SK-N-SH treated with all-trans-retinoic acid at 6 μM for 48 hours (cell line): ENCODE measurements around the gene FCHSD2.

Experiments
- ATAC-seq: fragments of 200-7000 bp; cut with Tn5 transposase; 3 replicates; pipeline ENCODE4 v1.9.1; 2020; ENCODE audit warnings: mild to moderate bottlenecking, moderate library complexity
- ARNTL ChIP-seq: fragments of 450-650 bp; formaldehyde crosslinking; IDR thresholded peaks from 2 replicates; pipeline ENCODE4 v1.5.0; 2020; ENCODE audit warnings: low read depth, mild to moderate bottlenecking, moderate library complexity, borderline replicate concordance
- BACH2 ChIP-seq: fragments of 250-450 bp; sonication (Bioruptor Pico); IDR thresholded peaks from 2 replicates; pipeline ENCODE4 v1.9.0; 2021; ENCODE audit warnings: mild to moderate bottlenecking, borderline replicate concordance
- CSDC2 ChIP-seq: fragments of 250-450 bp; sonication (Bioruptor Pico); IDR thresholded peaks from 2 replicates; pipeline ENCODE4 v1.5.0; 2020; ENCODE audit warnings: mild to moderate bottlenecking, moderate library complexity
- ESRRG ChIP-seq: fragments of 250-450 bp; sonication (Bioruptor Pico); IDR thresholded peaks from 2 replicates; pipeline ENCODE4 v1.6.1; 2021; ENCODE audit warnings: mild to moderate bottlenecking
- GLIS3 ChIP-seq: fragments of 250-450 bp; sonication (Bioruptor Pico); IDR thresholded peaks from 2 replicates; pipeline ENCODE4 v1.5.0; 2020; ENCODE audit warnings: mild to moderate bottlenecking, moderate library complexity
- ISL1 ChIP-seq: fragments of 250-450 bp; sonication (Bioruptor Pico); IDR thresholded peaks from 2 replicates; pipeline ENCODE4 v2.1.2; 2022; ENCODE audit warnings: mild to moderate bottlenecking, moderate library complexity
- OSR1 ChIP-seq: fragments of 250-450 bp; sonication (Bioruptor Pico); IDR thresholded peaks from 2 replicates; pipeline ENCODE4 v1.8.0; 2022; ENCODE audit warnings: moderate library complexity, mild to moderate bottlenecking, inconsistent platforms
- PPARA ChIP-seq: fragments of 250-450 bp; sonication (Bioruptor Pico); IDR thresholded peaks from 2 replicates; pipeline ENCODE4 v1.5.0; 2020; ENCODE audit warnings: mild to moderate bottlenecking, borderline replicate concordance
- RARB ChIP-seq: fragments of 250-450 bp; sonication (Bioruptor Pico); IDR thresholded peaks from 2 replicates; pipeline ENCODE4 v1.8.0; 2021; ENCODE audit warnings: mild to moderate bottlenecking, moderate library complexity
- SNAI2 ChIP-seq: fragments of 250-450 bp; sonication (Bioruptor Pico); IDR thresholded peaks from 2 replicates; pipeline ENCODE4 v1.5.0; 2020; ENCODE audit warnings: mild to moderate bottlenecking, moderate library complexity
- TCF4 ChIP-seq: fragments of 250-450 bp; sonication (Bioruptor Pico); IDR thresholded peaks from 2 replicates; pipeline ENCODE4 v1.8.0; 2021; ENCODE audit warnings: mild to moderate bottlenecking, moderate library complexity, borderline replicate concordance
- TOX ChIP-seq: fragments of 250-450 bp; sonication (Bioruptor Pico); IDR thresholded peaks from 2 replicates; pipeline ENCODE4 v1.8.0; 2021; ENCODE audit warnings: mild to moderate bottlenecking, moderate library complexity, borderline replicate concordance
- ZC3H10 ChIP-seq: fragments of 250-450 bp; sonication (Bioruptor Pico); IDR thresholded peaks from 2 replicates; pipeline ENCODE4 v1.5.1; 2021; ENCODE audit warnings: mild to moderate bottlenecking, moderate library complexity
- ZFP3 ChIP-seq: fragments of 250-450 bp; sonication (Bioruptor Pico); IDR thresholded peaks from 2 replicates; pipeline ENCODE4 v1.5.0; 2020; ENCODE audit warnings: mild to moderate bottlenecking, moderate library complexity
- ZFP30 ChIP-seq: fragments of 450-650 bp; formaldehyde crosslinking; IDR thresholded peaks from 2 replicates; pipeline ENCODE4 v1.5.0; 2022; ENCODE audit warnings: mild to moderate bottlenecking, moderate library complexity
- ZNF565 ChIP-seq: fragments of 450-650 bp; formaldehyde crosslinking; conservative IDR thresholded peaks from 2 replicates; pipeline ENCODE4 v1.5.0; 2020; ENCODE audit warnings: low read depth, mild to moderate bottlenecking, moderate library complexity
- ZNF70 ChIP-seq: fragments of 450-650 bp; formaldehyde crosslinking; IDR thresholded peaks from 2 replicates; pipeline ENCODE4 v1.5.0; 2020; ENCODE audit warnings: mild to moderate bottlenecking, moderate library complexity
- ZNF8 ChIP-seq: fragments of 450-650 bp; formaldehyde crosslinking; IDR thresholded peaks from 2 replicates; pipeline ENCODE4 v1.5.0; 2020; ENCODE audit warnings: mild to moderate bottlenecking, moderate library complexity
- TF ChIP-seq, protein P1 (sequence below): fragments of 250-450 bp; sonication (Bioruptor Pico); IDR thresholded peaks from 2 replicates; pipeline ENCODE4 v1.8.0; 2020; ENCODE audit warnings: mild to moderate bottlenecking, moderate library complexity, borderline replicate concordance
- TF ChIP-seq, protein P2 (sequence below): fragments of 250-450 bp; sonication (Bioruptor Pico); IDR thresholded peaks from 2 replicates; pipeline ENCODE4 v1.8.0; 2021; ENCODE audit warnings: low read depth, mild to moderate bottlenecking, moderate library complexity, borderline replicate concordance
- TF ChIP-seq, protein P3 (sequence below): fragments of 250-450 bp; sonication (Bioruptor Pico); IDR thresholded peaks from 2 replicates; pipeline ENCODE4 v1.5.0; 2020; ENCODE audit warnings: mild to moderate bottlenecking, moderate library complexity
- TF ChIP-seq, protein P4 (sequence below): fragments of 250-450 bp; sonication (Bioruptor Pico); IDR thresholded peaks from 2 replicates; pipeline ENCODE4 v1.5.1; 2020; ENCODE audit warnings: low read depth, mild to moderate bottlenecking, moderate library complexity

The FCHSD2 gene

DNA sequence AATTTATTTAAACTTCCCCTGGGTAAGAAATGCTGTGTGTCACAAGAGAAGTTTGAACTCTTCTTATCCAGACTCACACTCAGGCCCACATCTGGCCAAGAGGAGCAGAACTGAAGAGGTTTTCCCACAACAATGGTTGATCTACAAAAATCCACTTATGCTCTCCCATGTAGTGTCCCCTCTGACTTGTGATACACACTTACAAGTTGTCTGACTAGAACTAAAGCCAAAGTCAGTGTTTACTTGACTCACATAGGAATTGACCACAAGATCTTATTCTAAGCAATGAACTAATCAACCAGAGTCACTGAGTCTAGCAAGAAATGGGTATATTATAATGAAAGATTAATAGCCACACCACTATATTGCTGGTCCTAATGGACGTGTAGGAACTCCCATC lies 194.9 kb downstream of the FCHSD2 start (continued):
- no peak for TF ChIP-seq TCF4 (CRISPR knock-in tag)
- TF ChIP-seq ARNTL, result no peak
- no peak for TF ChIP-seq SNAI2
- TF ChIP-seq BACH2 (CRISPR knock-in tag), result no peak

DNA sequence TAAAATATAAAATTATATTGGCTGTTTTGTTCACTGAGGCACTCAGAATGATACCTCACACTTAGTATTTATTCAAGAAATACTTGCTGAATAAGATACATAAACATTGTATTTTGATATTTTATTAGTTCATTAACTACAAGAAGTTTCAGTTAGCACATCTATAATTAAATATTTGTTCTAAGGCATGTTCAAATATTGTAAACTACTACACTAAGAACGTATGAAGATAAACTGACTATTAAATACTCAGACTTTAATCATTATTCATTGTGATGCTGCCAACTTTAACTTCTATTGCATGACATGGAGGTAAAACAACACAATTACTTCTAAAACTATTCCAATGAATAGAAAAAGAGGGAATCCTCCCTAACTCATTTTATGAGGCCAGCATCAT lies 198.5 kb downstream of the FCHSD2 start:
- ATAC-seq, result no peak
- TF ChIP-seq RARB (CRISPR knock-in tag) (no peak), ARNTL (no peak), ZFP30 (CRISPR knock-in tag) (no peak), ESRRG (CRISPR knock-in tag) (no peak)

DNA sequence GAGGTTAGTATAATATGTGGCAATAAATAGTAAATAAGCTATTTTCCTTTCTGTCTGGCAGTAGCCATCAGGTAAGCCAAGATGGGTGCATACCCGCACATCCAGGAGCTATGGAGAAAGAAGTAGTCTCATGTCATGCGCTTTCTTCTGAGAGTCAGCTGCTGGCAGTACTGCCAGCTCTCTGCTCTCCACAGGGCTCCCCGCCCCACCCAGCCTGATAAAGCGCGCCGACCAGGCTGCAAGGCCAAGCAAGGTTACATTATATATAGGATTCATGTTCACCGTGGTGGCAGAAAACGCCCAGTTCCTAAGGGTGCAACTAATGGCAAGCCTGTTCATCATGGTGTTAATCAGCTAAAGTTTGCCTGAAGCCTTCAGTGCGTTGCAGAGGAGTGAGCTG lies 201.7 kb downstream of the FCHSD2 start:
- no peak for ATAC-seq
- TF ChIP-seq ZNF70 (CRISPR knock-in tag), result no peak
- no peak for TF ChIP-seq ZNF565 (CRISPR knock-in tag)
- no peak for TF ChIP-seq ESRRG (CRISPR knock-in tag)
- TF ChIP-seq, protein P1, sequence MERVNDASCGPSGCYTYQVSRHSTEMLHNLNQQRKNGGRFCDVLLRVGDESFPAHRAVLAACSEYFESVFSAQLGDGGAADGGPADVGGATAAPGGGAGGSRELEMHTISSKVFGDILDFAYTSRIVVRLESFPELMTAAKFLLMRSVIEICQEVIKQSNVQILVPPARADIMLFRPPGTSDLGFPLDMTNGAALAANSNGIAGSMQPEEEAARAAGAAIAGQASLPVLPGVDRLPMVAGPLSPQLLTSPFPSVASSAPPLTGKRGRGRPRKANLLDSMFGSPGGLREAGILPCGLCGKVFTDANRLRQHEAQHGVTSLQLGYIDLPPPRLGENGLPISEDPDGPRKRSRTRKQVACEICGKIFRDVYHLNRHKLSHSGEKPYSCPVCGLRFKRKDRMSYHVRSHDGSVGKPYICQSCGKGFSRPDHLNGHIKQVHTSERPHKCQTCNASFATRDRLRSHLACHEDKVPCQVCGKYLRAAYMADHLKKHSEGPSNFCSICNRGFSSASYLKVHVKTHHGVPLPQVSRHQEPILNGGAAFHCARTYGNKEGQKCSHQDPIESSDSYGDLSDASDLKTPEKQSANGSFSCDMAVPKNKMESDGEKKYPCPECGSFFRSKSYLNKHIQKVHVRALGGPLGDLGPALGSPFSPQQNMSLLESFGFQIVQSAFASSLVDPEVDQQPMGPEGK (CRISPR knock-in tag), result no peak
- no peak for TF ChIP-seq TOX (CRISPR knock-in tag)
- TF ChIP-seq ISL1 (CRISPR knock-in tag), result no peak
- no peak for TF ChIP-seq OSR1 (CRISPR knock-in tag)
- no peak for TF ChIP-seq PPARA (CRISPR knock-in tag)
- TF ChIP-seq ARNTL, result no peak
- TF ChIP-seq, protein P2, sequence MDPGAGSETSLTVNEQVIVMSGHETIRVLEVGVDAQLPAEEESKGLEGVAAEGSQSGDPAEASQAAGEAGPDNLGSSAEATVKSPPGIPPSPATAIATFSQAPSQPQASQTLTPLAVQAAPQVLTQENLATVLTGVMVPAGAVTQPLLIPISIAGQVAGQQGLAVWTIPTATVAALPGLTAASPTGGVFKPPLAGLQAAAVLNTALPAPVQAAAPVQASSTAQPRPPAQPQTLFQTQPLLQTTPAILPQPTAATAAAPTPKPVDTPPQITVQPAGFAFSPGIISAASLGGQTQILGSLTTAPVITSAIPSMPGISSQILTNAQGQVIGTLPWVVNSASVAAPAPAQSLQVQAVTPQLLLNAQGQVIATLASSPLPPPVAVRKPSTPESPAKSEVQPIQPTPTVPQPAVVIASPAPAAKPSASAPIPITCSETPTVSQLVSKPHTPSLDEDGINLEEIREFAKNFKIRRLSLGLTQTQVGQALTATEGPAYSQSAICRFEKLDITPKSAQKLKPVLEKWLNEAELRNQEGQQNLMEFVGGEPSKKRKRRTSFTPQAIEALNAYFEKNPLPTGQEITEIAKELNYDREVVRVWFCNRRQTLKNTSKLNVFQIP (CRISPR knock-in tag), result no peak
- no peak for TF ChIP-seq ZNF8 (CRISPR knock-in tag)
- no peak for TF ChIP-seq ZC3H10 (CRISPR knock-in tag)
- TF ChIP-seq, protein P3, sequence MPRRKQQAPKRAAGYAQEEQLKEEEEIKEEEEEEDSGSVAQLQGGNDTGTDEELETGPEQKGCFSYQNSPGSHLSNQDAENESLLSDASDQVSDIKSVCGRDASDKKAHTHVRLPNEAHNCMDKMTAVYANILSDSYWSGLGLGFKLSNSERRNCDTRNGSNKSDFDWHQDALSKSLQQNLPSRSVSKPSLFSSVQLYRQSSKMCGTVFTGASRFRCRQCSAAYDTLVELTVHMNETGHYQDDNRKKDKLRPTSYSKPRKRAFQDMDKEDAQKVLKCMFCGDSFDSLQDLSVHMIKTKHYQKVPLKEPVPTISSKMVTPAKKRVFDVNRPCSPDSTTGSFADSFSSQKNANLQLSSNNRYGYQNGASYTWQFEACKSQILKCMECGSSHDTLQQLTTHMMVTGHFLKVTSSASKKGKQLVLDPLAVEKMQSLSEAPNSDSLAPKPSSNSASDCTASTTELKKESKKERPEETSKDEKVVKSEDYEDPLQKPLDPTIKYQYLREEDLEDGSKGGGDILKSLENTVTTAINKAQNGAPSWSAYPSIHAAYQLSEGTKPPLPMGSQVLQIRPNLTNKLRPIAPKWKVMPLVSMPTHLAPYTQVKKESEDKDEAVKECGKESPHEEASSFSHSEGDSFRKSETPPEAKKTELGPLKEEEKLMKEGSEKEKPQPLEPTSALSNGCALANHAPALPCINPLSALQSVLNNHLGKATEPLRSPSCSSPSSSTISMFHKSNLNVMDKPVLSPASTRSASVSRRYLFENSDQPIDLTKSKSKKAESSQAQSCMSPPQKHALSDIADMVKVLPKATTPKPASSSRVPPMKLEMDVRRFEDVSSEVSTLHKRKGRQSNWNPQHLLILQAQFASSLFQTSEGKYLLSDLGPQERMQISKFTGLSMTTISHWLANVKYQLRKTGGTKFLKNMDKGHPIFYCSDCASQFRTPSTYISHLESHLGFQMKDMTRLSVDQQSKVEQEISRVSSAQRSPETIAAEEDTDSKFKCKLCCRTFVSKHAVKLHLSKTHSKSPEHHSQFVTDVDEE (CRISPR knock-in tag), result no peak
- no peak for TF ChIP-seq BACH2 (CRISPR knock-in tag)

DNA sequence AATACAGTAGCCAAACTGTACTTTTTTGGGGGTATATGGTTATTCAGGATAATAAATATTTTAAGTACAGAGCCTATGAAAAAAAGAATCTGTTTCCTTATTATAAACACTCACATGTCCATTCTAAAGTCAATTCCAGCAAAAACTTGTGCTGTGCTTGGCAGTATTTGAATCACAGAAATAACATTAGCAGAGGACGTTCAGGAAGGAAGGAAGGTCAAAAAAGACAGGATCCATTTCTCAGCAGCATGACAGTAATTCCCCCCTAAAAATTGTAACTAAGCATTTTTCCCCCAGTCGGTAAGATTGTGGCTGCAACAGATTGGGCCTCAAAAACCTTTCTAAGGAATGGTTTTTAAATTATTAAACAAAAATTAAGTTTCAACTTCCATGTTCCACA lies 203.1 kb downstream of the FCHSD2 start:
- ATAC-seq, result no peak
- TF ChIP-seq ZFP3 (CRISPR knock-in tag), result no peak
- no peak for TF ChIP-seq ZNF565 (CRISPR knock-in tag)
- no peak for TF ChIP-seq ISL1 (CRISPR knock-in tag)

DNA sequence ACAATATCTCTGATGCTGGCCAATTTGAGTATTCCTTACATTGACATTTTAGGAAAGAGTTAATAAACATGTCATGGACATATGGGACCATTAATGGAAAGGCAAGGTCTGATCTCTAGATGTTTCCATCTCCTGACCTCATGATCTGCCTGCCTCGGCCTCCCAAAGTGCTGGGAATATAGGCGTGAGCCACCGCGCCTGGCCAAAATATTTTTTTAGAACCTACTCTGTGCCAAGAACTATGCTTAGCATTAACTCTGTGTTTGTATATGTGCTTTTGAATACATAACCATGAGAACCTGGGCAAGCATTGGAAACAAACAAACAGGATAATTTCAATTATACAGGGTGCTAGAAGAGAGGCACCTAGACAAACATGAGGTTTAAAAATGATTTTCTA lies 204.7 kb downstream of the FCHSD2 start:
- TF ChIP-seq GLIS3 (CRISPR knock-in tag), result no peak
- no peak for TF ChIP-seq ISL1 (CRISPR knock-in tag)
- TF ChIP-seq TOX (CRISPR knock-in tag), result no peak
- no peak for ATAC-seq

DNA sequence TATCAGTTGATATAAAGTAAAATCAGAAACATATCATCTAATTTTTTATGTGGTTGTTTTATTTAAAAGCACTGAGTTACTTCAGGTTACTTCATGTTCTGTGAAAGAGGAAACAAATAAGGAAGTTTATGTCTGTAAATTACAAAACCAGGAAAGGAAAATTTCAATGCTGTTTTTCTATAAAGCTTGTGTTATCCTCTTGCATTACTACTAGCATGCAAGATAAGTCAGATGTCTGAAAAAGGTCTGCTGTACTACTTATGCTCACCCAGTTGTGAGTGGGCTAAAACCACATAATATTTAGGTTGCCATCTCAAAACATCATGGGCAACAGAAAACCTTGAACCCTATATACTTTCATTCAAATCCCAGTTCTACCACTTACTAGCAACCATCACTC lies 206.4 kb downstream of the FCHSD2 start:
- no peak for ATAC-seq
- TF ChIP-seq CSDC2 (no peak), ZFP30 (CRISPR knock-in tag) (no peak), ISL1 (CRISPR knock-in tag) (no peak), ZC3H10 (CRISPR knock-in tag) (no peak), BACH2 (CRISPR knock-in tag) (no peak), ESRRG (CRISPR knock-in tag) (no peak), OSR1 (CRISPR knock-in tag) (no peak), GLIS3 (CRISPR knock-in tag) (no peak), RARB (CRISPR knock-in tag) (no peak), PPARA (CRISPR knock-in tag) (no peak), TCF4 (CRISPR knock-in tag) (no peak)
- TF ChIP-seq, protein P4, sequence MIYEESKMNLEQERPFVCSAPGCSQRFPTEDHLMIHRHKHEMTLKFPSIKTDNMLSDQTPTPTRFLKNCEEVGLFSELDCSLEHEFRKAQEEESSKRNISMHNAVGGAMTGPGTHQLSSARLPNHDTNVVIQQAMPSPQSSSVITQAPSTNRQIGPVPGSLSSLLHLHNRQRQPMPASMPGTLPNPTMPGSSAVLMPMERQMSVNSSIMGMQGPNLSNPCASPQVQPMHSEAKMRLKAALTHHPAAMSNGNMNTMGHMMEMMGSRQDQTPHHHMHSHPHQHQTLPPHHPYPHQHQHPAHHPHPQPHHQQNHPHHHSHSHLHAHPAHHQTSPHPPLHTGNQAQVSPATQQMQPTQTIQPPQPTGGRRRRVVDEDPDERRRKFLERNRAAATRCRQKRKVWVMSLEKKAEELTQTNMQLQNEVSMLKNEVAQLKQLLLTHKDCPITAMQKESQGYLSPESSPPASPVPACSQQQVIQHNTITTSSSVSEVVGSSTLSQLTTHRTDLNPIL (CRISPR knock-in tag), result no peak
- TF ChIP-seq, all 23 proteins: peak for 0
